Measurements from ENCODE around the gene SGMS1.
"Not testable (repeated sequence)": the region's sequence is repeated elsewhere in the genome, so short reads cannot be mapped to it uniquely, and the experiment has no call there.

SGMS1 gene

DNA sequence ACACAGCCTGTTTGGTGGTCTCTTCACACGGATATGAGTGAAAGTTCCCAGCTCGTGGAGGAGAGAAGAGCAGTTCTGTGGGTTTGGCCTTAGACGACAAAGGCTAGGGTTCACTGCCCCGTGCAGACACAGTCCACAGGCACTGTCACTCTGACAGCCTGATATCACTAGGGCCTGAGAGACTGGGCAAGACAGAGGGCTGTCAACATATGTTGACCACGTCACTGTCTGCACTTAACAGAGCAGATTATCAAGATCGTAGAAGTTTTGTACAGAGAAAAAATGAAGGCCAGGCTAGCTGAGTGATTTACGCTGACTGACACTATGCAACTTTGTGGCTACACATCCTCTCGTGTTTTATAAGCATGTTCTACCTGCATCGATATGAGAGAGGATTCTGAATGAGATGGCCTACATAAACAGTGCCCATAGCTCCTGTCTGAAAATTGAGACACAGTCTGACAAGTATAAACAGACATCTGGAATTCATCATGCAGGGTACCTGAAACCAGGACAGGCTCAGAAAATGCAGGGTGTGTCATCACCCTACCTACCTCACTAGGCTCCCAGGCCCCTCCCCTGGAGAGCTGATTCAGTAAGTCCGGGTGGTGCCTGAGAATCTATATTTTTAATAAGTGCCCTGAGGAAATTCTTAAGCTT lies 120.0 kb downstream of the SGMS1 start:
- no peak for DNase-seq
- in situ Hi-C loops (cut with HindIII; ENCODE audit: low pct_ligation_motif_present, low pct_unique_long_range_greater_than_20kb, low sequenced_read_pairs), result no loop called here

GRCh38 chr10:50503156-50503555 lies 120.6 kb downstream of the SGMS1 start:
- in situ Hi-C loops (cut with HindIII; ENCODE audit: low pct_ligation_motif_present, low pct_unique_long_range_greater_than_20kb, low sequenced_read_pairs); DNase-seq: not testable (repeated sequence)

DNA sequence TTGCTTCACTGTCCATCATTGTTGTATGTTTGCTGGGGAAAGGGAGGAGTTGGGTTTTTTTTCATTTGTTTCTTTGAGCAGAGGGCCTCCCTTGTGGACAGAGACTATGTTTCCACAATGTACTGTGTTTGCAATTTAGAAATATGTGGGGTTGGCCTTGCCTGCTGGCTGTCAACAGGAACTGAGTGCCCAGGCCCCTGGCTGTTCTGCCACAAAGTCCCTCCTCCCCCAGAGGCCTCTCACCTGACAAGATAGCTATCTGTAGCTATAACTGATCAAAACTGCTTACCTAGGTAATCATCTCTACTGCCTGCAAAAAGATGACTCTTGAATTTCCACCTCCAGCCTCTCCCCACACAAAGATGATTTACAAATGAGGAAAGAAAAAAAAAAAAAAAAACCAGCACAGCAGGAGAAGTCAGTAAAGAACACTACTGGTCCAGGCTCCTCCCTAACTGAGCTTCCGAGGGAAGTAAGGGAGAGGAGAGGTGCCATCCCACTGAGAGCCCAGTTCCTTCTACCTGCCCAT lies 121.8 kb downstream of the SGMS1 start:
- DNase-seq, result no peak

GRCh38 chr10:50501478-50501877 lies 122.3 kb downstream of the SGMS1 start:
- no peak for DNase-seq
- in situ Hi-C loops (cut with HindIII; ENCODE audit: low pct_ligation_motif_present, low pct_unique_long_range_greater_than_20kb, low sequenced_read_pairs), result no loop called here

More for the DNA sequence above, 121.8 kb downstream of the SGMS1 start:
- in situ Hi-C loops (cut with HindIII; ENCODE audit: low pct_ligation_motif_present, low pct_unique_long_range_greater_than_20kb, low sequenced_read_pairs), result no loop called here

GRCh38 chr10:50498465-50498864 lies 125.3 kb downstream of the SGMS1 start:
- in situ Hi-C loops (cut with HindIII; ENCODE audit: low pct_ligation_motif_present, low pct_unique_long_range_greater_than_20kb, low sequenced_read_pairs), result no loop called here
- DNase-seq, result no peak

DNA sequence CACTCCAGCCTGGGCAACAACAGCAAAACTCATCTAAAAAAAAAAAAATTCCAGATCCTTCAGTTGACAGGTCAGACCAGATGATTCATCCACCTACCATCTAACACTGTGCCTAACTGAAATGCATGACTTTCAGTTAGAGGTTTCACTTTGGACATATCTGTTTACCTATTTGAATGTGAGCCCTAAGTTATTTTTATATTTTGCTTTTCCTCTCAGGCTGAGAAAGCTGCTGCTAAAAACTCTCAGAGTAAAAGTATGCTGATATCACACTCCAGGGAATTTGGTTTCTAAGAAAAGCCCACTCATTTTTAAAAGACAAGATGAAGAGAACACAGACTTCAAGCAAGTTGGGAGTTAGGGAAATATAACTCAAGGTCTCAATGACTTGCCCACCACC lies 126.0 kb downstream of the SGMS1 start:
- in situ Hi-C loops (cut with HindIII; ENCODE audit: low pct_ligation_motif_present, low pct_unique_long_range_greater_than_20kb, low sequenced_read_pairs), result no loop called here
- DNase-seq, result peak; percentile 70

DNA sequence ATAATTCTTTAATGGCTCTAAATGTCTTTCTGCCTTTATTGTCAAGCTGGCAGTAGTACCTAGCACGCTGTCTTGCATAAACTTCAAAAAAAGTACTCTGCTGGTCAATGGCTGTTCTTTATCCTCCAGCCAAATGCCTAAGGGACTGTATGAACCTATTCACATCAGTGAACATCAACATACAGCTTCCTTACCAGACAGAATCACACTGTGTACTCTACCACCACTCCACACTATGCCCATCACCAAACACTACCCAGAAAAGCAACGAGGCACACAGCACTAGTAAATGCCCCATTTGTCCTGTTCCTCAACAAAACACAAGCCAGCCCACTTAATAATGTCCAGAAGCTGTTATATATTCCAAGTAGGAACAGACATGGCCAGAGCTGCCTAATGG lies 127.5 kb downstream of the SGMS1 start:
- in situ Hi-C loops (cut with HindIII; ENCODE audit: low pct_ligation_motif_present, low pct_unique_long_range_greater_than_20kb, low sequenced_read_pairs), result no loop called here
- DNase-seq, result no peak

DNA sequence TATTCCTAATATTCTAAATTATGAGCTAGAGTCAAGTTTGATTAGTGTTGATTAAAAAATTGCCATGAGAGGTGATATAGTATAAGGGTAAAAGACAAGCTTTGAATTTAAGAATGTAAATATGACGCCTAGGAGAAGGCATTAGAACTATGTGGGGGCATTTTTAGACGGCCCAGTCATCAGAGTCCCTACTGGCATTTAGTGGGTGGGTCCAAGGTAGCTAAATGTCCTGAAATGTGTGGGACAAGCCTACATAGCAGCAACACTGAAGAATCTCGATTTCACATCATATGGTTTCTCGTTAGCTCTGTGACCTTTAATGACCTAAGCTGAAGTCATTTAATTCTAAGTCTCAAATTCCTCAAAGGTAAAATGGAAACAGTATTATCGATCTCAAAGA lies 133.5 kb downstream of the SGMS1 start:
- no peak for DNase-seq
- in situ Hi-C loops (cut with HindIII; ENCODE audit: low pct_ligation_motif_present, low pct_unique_long_range_greater_than_20kb, low sequenced_read_pairs), result no loop called here

DNA sequence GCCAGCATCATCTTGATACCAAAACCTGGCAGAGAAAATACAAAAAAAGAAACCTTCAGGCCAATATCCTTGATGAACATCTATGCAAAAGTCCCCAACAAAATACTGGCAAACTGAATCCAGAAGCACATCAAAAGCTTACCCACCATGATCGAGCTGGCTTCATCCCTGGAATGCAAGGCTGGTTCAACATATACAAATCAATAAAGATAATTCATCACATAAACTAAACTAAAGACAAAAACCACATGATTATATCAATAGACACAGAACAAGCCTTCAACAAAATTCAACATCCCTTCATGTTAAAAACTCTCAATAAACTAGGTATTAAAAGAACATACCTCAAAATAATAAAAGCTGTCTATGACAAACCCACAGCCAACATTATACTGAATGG lies 139.2 kb downstream of the SGMS1 start:
- in situ Hi-C loops (cut with HindIII; ENCODE audit: low pct_ligation_motif_present, low pct_unique_long_range_greater_than_20kb, low sequenced_read_pairs); DNase-seq: not testable (repeated sequence)

- no peak for DNase-seq
- in situ Hi-C loops (cut with HindIII; ENCODE audit: low pct_ligation_motif_present, low pct_unique_long_range_greater_than_20kb, low sequenced_read_pairs), result no loop called here
Measured at GRCh38 chr10:50480054-50481007, 143.4 kb downstream of the SGMS1 start.

DNA sequence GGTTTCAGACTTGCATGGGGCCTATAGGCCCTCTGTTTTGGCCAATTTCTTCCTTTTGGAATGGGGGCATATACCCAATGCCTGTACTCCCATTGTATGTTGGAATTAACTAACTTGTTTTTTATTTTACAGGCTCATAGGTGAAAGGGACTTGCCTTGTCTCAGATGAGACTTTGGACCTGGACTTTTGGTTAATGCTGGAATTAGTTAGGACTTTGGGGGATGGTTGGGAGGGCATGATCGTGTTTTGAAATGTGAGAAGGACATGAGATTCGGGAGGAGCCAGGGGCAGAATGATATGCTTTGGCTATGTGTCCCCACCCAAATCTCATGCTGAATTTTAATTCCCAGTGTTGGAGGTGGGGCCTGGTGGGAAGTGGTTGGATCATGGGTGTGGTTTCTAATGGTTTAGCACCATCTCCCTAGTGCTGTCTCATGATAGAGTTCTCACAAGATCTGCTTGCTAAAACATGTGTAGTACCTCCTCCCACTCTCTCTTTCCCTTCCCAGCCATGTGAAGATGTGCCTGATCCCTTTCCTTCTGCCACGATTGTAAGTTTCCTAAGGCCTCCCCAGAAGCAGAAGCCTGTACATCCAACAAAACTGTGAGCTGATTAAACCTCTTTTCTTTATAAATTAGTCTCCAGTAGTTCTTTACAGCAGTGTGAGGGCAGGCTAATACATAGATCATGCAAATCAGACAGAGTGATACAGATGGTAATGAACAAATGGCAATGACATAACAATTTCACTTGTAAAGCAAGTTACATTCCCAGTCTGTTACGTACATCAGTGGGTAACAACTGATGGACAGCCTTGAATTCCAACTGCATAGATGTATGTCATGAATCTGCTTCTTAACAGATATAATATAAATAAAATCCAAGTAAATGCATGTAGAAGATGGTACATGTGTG lies 146.2 kb downstream of the SGMS1 start:
- in situ Hi-C loops (cut with HindIII; ENCODE audit: low pct_ligation_motif_present, low pct_unique_long_range_greater_than_20kb, low sequenced_read_pairs), result no loop called here
- no peak for DNase-seq

- in situ Hi-C loops (cut with HindIII; ENCODE audit: low pct_ligation_motif_present, low pct_unique_long_range_greater_than_20kb, low sequenced_read_pairs), result no loop called here
- no peak for DNase-seq
Measured at GRCh38 chr10:50473756-50474155, 150.0 kb downstream of the SGMS1 start.

GRCh38 chr10:50472914-50473313 lies 150.8 kb downstream of the SGMS1 start:
- no peak for DNase-seq
- in situ Hi-C loops (cut with HindIII; ENCODE audit: low pct_ligation_motif_present, low pct_unique_long_range_greater_than_20kb, low sequenced_read_pairs), result no loop called here

- in situ Hi-C loops (cut with HindIII; ENCODE audit: low pct_ligation_motif_present, low pct_unique_long_range_greater_than_20kb, low sequenced_read_pairs), result no loop called here
- DNase-seq, result no peak
Measured at GRCh38 chr10:50471583-50471975, 152.2 kb downstream of the SGMS1 start.

- in situ Hi-C loops (cut with HindIII; ENCODE audit: low pct_ligation_motif_present, low pct_unique_long_range_greater_than_20kb, low sequenced_read_pairs), result no loop called here
- peak; percentile 75 for DNase-seq
Measured at GRCh38 chr10:50470798-50471582, 152.8 kb downstream of the SGMS1 start.

DNA sequence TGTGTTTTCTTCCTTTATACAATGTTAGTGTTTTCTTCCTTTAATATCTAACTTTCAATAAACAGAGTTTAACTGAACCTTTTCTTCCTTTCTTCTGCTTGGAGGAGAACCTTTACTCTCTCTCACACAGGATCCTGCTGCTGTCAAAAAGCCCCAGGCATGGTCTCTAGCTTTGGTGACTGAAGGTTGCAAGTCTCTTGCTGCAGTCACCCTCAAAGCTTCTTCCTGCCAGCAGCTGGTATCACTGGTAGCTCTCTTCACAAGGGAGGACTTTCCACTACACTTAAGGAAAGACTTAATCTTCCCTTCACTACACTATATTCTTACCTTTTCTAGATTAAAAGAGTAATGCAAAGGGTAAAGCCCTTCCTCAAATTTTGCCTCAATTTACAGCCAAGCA lies 153.4 kb downstream of the SGMS1 start:
- in situ Hi-C loops (cut with HindIII; ENCODE audit: low pct_ligation_motif_present, low pct_unique_long_range_greater_than_20kb, low sequenced_read_pairs), result no loop called here
- DNase-seq, result peak; percentile 6

GRCh38 chr10:50469778-50470193 lies 154.0 kb downstream of the SGMS1 start:
- no peak for DNase-seq
- in situ Hi-C loops (cut with HindIII; ENCODE audit: low pct_ligation_motif_present, low pct_unique_long_range_greater_than_20kb, low sequenced_read_pairs), result no loop called here

GRCh38 chr10:50469288-50469687 lies 154.5 kb downstream of the SGMS1 start:
- in situ Hi-C loops (cut with HindIII; ENCODE audit: low pct_ligation_motif_present, low pct_unique_long_range_greater_than_20kb, low sequenced_read_pairs), result no loop called here
- no peak for DNase-seq

All from ACHN (cell line).